HG03442 (cell line): ENCODE data around the gene BBS4.
"Not testable (repeated sequence)": the region's sequence is repeated elsewhere in the genome, so short reads cannot be mapped to it uniquely, and the experiment has no call there.

Experiments
- ATAC-seq: cut with Tn5 transposase; IDR thresholded peaks from one replicate; pipeline ENCODE4 v1.9.1; 2021; ENCODE audit warnings: mild to moderate bottlenecking, moderate library complexity; ENCODE audit not compliant: unreplicated experiment

The BBS4 gene

GRCh38 chr15:72685925-72686794 is at the start of gene BBS4, which contains the start of gene HIGD2B:
BBS4 (plus strand) TSS chr15:72686207; CDS start chr15:72686228, 21 bp downstream.
HIGD2B (minus strand) TSS chr15:72686182; CDS start chr15:72676374, 9,808 bp downstream.
- peak; percentile 94 for ATAC-seq

- ATAC-seq = peak; percentile 69
Observed at GRCh38 chr15:72636519-72637282, 49.3 kb upstream of the BBS4 start.

GRCh38 chr15:72639759-72640483 is 46.1 kb upstream of the BBS4 start:
- not testable (repeated sequence) for ATAC-seq

GRCh38 chr15:72642271-72642670 is 43.7 kb upstream of the BBS4 start:
- ATAC-seq = not testable (repeated sequence)

- ATAC-seq = not testable (repeated sequence)
Observed at GRCh38 chr15:72648631-72649253, 37.3 kb upstream of the BBS4 start.

GRCh38 chr15:72654397-72654796 is 31.6 kb upstream of the BBS4 start, which contains the start of gene GOLGA6B:
GOLGA6B (plus strand) TSS chr15:72654697; CDS start chr15:72654738, 41 bp downstream.
- not testable (repeated sequence) for ATAC-seq

- not testable (repeated sequence) for ATAC-seq
Observed at GRCh38 chr15:72656014-72656413, 30.0 kb upstream of the BBS4 start.

GRCh38 chr15:72661081-72661480 is 24.9 kb upstream of the BBS4 start:
- not testable (repeated sequence) for ATAC-seq

- not testable (repeated sequence) for ATAC-seq
Observed at GRCh38 chr15:72663931-72664330, 22.1 kb upstream of the BBS4 start.

- not testable (repeated sequence) for ATAC-seq
Observed at GRCh38 chr15:72665706-72666105, 20.3 kb upstream of the BBS4 start.

GRCh38 chr15:72669803-72670202 is 16.2 kb upstream of the BBS4 start:
- ATAC-seq = not testable (repeated sequence)

- peak; percentile 58 for ATAC-seq
Observed at GRCh38 chr15:72670656-72671352, 15.2 kb upstream of the BBS4 start.

- no peak for ATAC-seq
Observed at GRCh38 chr15:72671525-72671924, 14.5 kb upstream of the BBS4 start.

GRCh38 chr15:72676838-72677237 is 9.2 kb upstream of the BBS4 start:
- no peak for ATAC-seq

GRCh38 chr15:72680931-72681330 is 5.1 kb upstream of the BBS4 start:
- ATAC-seq = no peak

- no peak for ATAC-seq
Observed at GRCh38 chr15:72682772-72683171, 3.2 kb upstream of the BBS4 start.

GRCh38 chr15:72685301-72685924 is 594 bp upstream of the BBS4 start:
- ATAC-seq = no peak

GRCh38 chr15:72688697-72689096 is 2.7 kb downstream of the BBS4 start:
- ATAC-seq = no peak

GRCh38 chr15:72690938-72691337 is 4.9 kb downstream of the BBS4 start:
- ATAC-seq = no peak
